ENCODE results near the gene SLC25A21.

DNA sequence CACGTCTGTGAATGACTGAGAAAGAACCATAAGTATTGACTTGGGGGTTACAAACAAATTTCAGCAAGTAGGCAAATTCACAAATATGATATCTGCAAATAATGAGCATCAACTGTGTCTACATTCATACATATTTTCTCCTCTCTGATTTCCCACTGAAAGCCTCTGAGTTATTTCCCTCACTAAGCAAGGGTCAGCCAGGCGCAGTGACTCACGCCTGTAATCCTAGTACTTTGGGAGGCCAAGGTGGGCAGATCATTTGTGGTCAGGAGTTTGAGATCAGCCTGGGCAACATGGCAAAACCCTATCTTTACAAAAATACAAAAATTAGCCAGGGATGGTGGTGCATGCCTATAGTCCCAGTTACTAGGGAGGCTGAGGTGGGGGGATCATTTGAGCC is 80.8 kb downstream of the SLC25A21 start:
- TF ChIP-seq CTCF (IDR thresholded peaks at IDR 0.05; ENCODE audit: low read depth, low read length, poor library complexity, severe bottlenecking) (no peak), EZH2phosphoT487 (IDR thresholded peaks at IDR 0.05; ENCODE audit: borderline replicate concordance, low read length) (no peak)

All from DOHH2 (cell line).